SU-DHL-6 (cell line): ENCODE data around the gene FANCC.

ENCODE experiments used
- H2AFZ ChIP-seq: fragments of 200-600 bp; sonication (generic); 2 replicates; pipeline ENCODE4 v1.6.1; 2014; ENCODE audit warnings: low read depth, mild to moderate bottlenecking, moderate library complexity, mixed read lengths, antibody characterized with exemption, low read length; ENCODE audit not compliant: severe bottlenecking
- H3F3A ChIP-seq: fragments of 200-600 bp; shearing (Covaris generic); 2 replicates; pipeline ENCODE4 v1.6.0; 2016; ENCODE audit warnings: antibody characterized with exemption, mild to moderate bottlenecking; ENCODE audit not compliant: insufficient read depth
- H3K27ac ChIP-seq: fragments of 200-600 bp; sonication (generic); 2 replicates; pipeline ENCODE4 v1.5.1; 2016; ENCODE audit warnings: low read depth, mild to moderate bottlenecking, low read length, moderate library complexity, mixed read lengths
- H3K27me3 ChIP-seq: fragments of 200-600 bp; sonication (generic), shearing (Covaris generic); 2 replicates; pipeline ENCODE4 v1.6.0; 2014; ENCODE audit warnings: mild to moderate bottlenecking, low read length
- H3K36me3 ChIP-seq: fragments of 200-600 bp; sonication (generic); 2 replicates; pipeline ENCODE4 v1.6.1; 2014; ENCODE audit warnings: mild to moderate bottlenecking, low read length, mixed read lengths
- H3K4me2 ChIP-seq: fragments of 300-600, 200-600 bp; shearing (Covaris generic), sonication (generic); 2 replicates; pipeline ENCODE4 v1.6.0; 2014; ENCODE audit warnings: low read length, low read depth, mild to moderate bottlenecking; ENCODE audit not compliant: poor library complexity, severe bottlenecking
- H3K4me3 ChIP-seq: fragments of 200-600 bp; sonication (generic); 2 replicates; pipeline ENCODE4 v1.5.1; 2014; ENCODE audit warnings: antibody characterized with exemption, low read length, mild to moderate bottlenecking, mixed read lengths; ENCODE audit not compliant: insufficient read depth, poor library complexity, severe bottlenecking
- H3K79me2 ChIP-seq: fragments of 200-600 bp; sonication (generic); 2 replicates; pipeline ENCODE4 v1.6.1; 2014; ENCODE audit warnings: mild to moderate bottlenecking, low read length, moderate library complexity; ENCODE audit not compliant: insufficient read depth
- H3K9ac ChIP-seq: fragments of 200-600 bp; sonication (generic); 2 replicates; pipeline ENCODE4 v1.7.0; 2014; ENCODE audit warnings: mild to moderate bottlenecking, low read length
- H3K9me2 ChIP-seq: fragments of 200-600 bp; sonication (generic); replicated peaks from 2 replicates; pipeline ENCODE4 v1.6.1; 2014; ENCODE audit warnings: low read length; ENCODE audit not compliant: insufficient read depth
- H3K9me3 ChIP-seq: fragments of 200-600 bp; sonication (generic); 2 replicates; pipeline ENCODE4 v1.6.1; 2014; ENCODE audit warnings: low read length, mixed read lengths; ENCODE audit not compliant: insufficient read depth
- H4K20me1 ChIP-seq: fragments of 200-600 bp; sonication (generic); 2 replicates; pipeline ENCODE4 v1.6.1; 2014; ENCODE audit warnings: low read depth, mild to moderate bottlenecking, antibody characterized with exemption, low read length, moderate library complexity, mixed read lengths
- CTCF ChIP-seq: fragments of 200-600 bp; sonication (generic); IDR thresholded peaks from one replicate; pipeline ENCODE4 v1.5.1; 2017; ENCODE audit warnings: antibody characterized with exemption, mild to moderate bottlenecking, low read length, moderate library complexity; ENCODE audit not compliant: insufficient read depth, poor library complexity, severe bottlenecking
- EZH2phosphoT487 ChIP-seq: fragments of 200-600 bp; sonication (generic), shearing (Covaris generic); conservative IDR thresholded peaks from 2 replicates; pipeline ENCODE4 v1.6.1; 2018; ENCODE audit warnings: mild to moderate bottlenecking, antibody characterized with exemption, low read length, moderate library complexity, mixed read lengths

The FANCC gene

GRCh38 chr9:95285307-95285706 is 32.2 kb downstream of the FANCC start:
- no peaks in the 10 kb centered on the region for H3K27me3 ChIP-seq
- TF ChIP-seq EZH2phosphoT487 = no peak
- TF ChIP-seq CTCF = no peak

GRCh38 chr9:95284162-95285080 is 33.1 kb downstream of the FANCC start:
- Histone ChIP-seq H4K20me1 (peaks cover 13% of the 10 kb centered on the region; the same call in 1 of the 2 replicates), H3K36me3 (0 out of 2 replicates have a peak, but pooled peaks cover 2% of the 10 kb centered on the region), H3K9me3 (peaks cover 3% of the 10 kb centered on the region; the same call in 1 of the 2 replicates), H2AFZ (no peak overlapping the region), H3K79me2 (peaks cover 8% of the 10 kb centered on the region; the same call in 1 of the 2 replicates), H3K9ac (no peak overlapping the region), H3K4me2 (no peak overlapping the region), H3K9me2 (no peaks in the 10 kb centered on the region), H3K27ac (no peak overlapping the region), H3K27me3 (no peaks in the 10 kb centered on the region), H3F3A (no peaks in the 10 kb centered on the region), H3K4me3 (no peak overlapping the region)
- no peak for TF ChIP-seq CTCF
- no peak for TF ChIP-seq EZH2phosphoT487

More at GRCh38 chr9:95285307-95285706, 32.2 kb downstream of the FANCC start:
- no peak overlapping the region for H2AFZ ChIP-seq
- H3K9me3 ChIP-seq = peaks cover 3% of the 10 kb centered on the region; the same call in 1 of the 2 replicates
- no peaks in the 10 kb centered on the region for H3F3A ChIP-seq
- 0 out of 2 replicates have a peak, but pooled peaks cover 2% of the 10 kb centered on the region for H3K36me3 ChIP-seq
- peaks cover 8% of the 10 kb centered on the region; the same call in 1 of the 2 replicates for H3K79me2 ChIP-seq
- no peak overlapping the region for H3K27ac ChIP-seq
- peaks cover 13% of the 10 kb centered on the region; the same call in 1 of the 2 replicates for H4K20me1 ChIP-seq
- H3K4me2 ChIP-seq = no peak overlapping the region
- H3K9ac ChIP-seq = no peak overlapping the region
- no peaks in the 10 kb centered on the region for H3K9me2 ChIP-seq
- H3K4me3 ChIP-seq = no peak overlapping the region

GRCh38 chr9:95283673-95284072 is 33.8 kb downstream of the FANCC start:
- Histone ChIP-seq H3K9me3 (peaks cover 3% of the 10 kb centered on the region; the same call in 1 of the 2 replicates), H3K9ac (no peak overlapping the region), H3K4me3 (no peak overlapping the region), H3K27ac (no peak overlapping the region), H3F3A (no peaks in the 10 kb centered on the region), H4K20me1 (peaks cover 13% of the 10 kb centered on the region; the same call in 1 of the 2 replicates), H3K4me2 (no peak overlapping the region), H3K79me2 (peaks cover 13% of the 10 kb centered on the region; the same call in 1 of the 2 replicates), H3K36me3 (0 out of 2 replicates have a peak, but pooled peaks cover 2% of the 10 kb centered on the region), H3K9me2 (no peaks in the 10 kb centered on the region), H3K27me3 (no peaks in the 10 kb centered on the region), H2AFZ (no peak overlapping the region)
- TF ChIP-seq CTCF = no peak
- TF ChIP-seq EZH2phosphoT487 = no peak
